GM13976 (cell line): Measurements from ENCODE around the gene METTL9.

Experiments
- DNase-seq: peaks from one replicate; pipeline ENCODE4 v3.0.0; 2012; ENCODE audit warnings: low spot score
- in situ Hi-C: fragments of 300-500 bp; cut with MboI; formaldehyde crosslinking; loops from one replicate; pipeline ENCODE4 v1.12.0; 2022; ENCODE audit warnings: low sequenced_read_pairs, mixed read lengths, inconsistent platforms; ENCODE audit not compliant: unreplicated experiment
- TF ChIP-seq, protein P1 (sequence below): IDR thresholded peaks from 2 replicates; pipeline ENCODE4 v1.5.1; 2012; ENCODE audit warnings: borderline replicate concordance, mild to moderate bottlenecking; ENCODE audit not compliant: insufficient read depth; ENCODE audit errors: extremely low read depth, missing control alignments, control extremely low read depth

METTL9 gene

DNA sequence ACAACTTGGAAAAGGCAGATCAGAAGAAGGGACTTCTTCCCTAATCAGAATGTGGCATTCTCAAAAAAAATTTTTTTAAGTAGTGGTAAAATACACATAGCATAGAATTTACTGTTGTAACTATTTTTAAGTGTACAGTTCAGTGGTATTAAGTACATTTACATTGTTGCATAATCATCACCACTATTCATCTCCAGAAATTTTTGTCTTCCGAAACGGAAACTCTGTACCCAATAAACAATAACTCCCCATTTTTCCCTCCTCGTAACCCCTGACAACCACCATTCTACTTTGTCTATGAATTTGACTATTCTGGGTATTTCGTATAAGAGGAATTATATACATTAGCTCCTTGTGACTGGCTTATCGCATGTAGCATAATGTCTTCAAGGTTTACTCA lies 18.9 kb downstream of the METTL9 start:
- DNase-seq = no peak
- in situ Hi-C loops = no loop called here
- TF ChIP-seq, protein P1, sequence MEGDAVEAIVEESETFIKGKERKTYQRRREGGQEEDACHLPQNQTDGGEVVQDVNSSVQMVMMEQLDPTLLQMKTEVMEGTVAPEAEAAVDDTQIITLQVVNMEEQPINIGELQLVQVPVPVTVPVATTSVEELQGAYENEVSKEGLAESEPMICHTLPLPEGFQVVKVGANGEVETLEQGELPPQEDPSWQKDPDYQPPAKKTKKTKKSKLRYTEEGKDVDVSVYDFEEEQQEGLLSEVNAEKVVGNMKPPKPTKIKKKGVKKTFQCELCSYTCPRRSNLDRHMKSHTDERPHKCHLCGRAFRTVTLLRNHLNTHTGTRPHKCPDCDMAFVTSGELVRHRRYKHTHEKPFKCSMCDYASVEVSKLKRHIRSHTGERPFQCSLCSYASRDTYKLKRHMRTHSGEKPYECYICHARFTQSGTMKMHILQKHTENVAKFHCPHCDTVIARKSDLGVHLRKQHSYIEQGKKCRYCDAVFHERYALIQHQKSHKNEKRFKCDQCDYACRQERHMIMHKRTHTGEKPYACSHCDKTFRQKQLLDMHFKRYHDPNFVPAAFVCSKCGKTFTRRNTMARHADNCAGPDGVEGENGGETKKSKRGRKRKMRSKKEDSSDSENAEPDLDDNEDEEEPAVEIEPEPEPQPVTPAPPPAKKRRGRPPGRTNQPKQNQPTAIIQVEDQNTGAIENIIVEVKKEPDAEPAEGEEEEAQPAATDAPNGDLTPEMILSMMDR = no peak

DNA sequence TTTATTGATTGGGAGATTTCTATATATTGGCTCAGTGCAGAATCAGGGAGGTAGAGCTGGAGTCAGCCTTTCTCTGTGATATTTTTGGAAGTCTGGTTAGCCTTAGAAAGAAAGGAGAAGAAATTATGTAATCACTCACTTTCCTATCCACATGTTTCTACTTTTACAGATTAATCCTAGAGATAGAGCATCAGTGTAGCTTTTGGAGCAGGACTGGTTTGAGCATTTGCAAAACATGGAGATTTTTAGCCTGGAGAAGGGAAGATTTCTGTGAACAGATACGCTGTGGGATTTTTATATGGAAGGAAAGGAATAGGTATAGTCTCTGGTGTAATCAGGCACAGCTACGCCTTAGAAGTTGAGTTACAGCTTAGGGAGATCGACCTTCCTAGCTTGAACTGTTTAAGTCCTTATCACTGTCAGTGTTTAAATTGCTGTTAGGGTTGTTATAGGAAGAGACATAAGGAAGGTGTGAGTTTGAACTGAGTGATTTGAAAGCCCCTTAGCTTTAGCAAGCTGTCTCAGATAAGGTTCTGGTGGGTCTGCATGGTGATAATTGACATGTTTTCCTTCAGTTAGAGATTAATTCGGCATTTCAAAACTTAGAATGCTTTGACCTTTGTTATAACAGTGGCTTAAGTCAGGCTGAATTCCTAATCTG lies 20.5 kb downstream of the METTL9 start:
- in situ Hi-C loops = no loop called here
- DNase-seq = no peak
- TF ChIP-seq, protein P1 = no peak

DNA sequence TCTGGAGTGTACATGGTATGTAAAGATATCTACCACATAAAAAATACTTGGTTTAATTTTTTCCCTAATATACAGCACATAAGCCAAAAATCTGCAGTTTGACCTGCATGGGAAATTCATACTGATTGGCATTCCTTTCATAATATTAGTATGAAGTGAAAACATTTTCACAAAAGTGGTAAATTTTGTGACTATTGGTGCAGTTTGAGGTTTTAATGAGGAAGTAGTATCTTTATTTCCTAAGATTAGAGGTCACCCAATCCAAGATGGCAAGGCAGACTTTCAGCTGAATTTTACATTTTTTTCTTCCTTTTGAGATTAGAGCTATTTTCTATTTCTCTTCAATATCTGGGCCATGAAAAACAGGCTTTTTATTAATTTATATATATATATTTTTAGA lies 21.2 kb downstream of the METTL9 start:
- no peak for DNase-seq
- in situ Hi-C loops = no loop called here
- TF ChIP-seq, protein P1 = no peak

DNA sequence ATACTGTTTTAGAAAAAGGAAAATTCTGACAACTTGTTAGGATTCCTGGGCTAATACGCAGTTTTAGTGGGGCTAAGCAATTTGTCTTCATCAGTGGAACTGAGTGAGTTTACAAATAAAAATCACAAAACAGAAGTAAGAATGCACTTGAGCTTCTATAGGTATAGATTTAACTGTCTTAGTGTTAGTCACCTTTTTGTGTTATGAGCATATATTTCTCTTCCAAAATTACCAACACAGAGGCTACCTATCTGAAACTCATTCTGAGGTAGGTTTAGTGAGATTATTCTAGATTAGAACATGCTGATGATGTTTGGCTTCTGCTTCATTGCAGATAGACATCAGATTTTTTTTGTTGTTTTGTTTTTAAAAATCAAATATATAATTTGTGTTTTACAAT lies 23.2 kb downstream of the METTL9 start:
- in situ Hi-C loops = no loop called here
- no peak for DNase-seq
- TF ChIP-seq, protein P1 = no peak

GRCh38 chr16:21625026-21625425 lies 25.6 kb downstream of the METTL9 start:
- no peak for DNase-seq
- in situ Hi-C loops = no loop called here

DNA sequence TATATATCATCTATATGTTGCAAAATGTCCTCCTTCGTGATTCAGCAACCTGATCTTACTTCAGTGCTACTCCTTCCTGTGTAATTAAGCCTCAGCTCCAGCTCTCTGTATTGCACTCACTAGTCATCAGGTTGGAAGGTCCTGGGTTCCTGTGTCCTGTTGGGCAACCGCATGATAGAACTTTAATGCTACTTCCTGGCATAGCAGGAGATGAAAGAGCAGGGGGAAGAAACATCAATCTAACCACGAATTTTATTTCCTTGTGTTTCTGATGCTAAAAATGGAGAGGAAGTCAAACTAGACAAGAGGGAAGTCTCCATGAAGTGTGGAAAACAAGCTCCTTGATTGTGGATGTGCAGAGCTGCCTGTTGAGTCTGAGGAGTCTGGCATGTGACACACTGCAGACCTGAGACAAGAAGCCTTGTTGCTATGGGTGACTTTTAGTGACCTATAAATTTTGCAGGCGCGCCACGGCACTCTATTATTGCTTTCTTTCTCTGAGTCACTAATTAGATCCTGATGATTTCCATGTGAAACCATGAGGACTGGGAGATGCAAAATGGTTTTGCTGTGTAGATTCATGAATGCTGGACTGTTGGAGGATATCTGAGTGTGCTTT lies 27.4 kb downstream of the METTL9 start:
- no peak for DNase-seq
- TF ChIP-seq, protein P1 = no peak
- in situ Hi-C loops = no loop called here

More at GRCh38 chr16:21625026-21625425, 25.6 kb downstream of the METTL9 start:
- TF ChIP-seq, protein P1 = no peak

DNA sequence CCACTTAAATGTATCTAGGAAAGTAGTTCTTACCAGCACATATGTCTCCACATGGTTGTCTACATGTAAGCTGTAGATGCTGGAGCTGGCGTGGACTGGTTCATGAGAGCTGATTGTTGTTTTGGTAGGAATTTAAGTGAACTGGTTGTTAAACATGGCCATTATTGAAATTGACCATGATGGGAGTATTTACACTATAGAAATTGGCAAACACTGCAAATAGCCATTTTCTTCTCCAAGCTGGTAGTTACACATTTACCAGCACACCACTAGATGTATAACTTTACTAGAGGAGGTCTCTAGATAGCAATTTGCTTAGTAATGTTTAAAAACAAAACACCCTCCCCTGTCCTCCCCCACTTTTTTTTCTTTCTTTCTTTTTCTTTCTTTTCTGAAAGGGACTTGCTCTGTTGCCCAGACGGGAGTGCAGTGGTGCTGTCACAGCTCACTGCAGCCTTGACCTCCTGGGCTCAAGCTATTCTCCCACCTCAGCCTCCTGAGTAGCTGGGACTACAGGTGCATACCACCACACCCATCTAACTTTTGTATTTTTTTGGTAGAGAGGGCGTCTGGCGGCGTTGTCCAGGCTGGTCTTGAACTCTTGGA lies 28.8 kb downstream of the METTL9 start:
- TF ChIP-seq, protein P1 = no peak

More for the DNA sequence above, 28.8 kb downstream of the METTL9 start:
- DNase-seq = no peak
- in situ Hi-C loops = no loop called here
